ENCODE results near the gene NBPF3.

DNA sequence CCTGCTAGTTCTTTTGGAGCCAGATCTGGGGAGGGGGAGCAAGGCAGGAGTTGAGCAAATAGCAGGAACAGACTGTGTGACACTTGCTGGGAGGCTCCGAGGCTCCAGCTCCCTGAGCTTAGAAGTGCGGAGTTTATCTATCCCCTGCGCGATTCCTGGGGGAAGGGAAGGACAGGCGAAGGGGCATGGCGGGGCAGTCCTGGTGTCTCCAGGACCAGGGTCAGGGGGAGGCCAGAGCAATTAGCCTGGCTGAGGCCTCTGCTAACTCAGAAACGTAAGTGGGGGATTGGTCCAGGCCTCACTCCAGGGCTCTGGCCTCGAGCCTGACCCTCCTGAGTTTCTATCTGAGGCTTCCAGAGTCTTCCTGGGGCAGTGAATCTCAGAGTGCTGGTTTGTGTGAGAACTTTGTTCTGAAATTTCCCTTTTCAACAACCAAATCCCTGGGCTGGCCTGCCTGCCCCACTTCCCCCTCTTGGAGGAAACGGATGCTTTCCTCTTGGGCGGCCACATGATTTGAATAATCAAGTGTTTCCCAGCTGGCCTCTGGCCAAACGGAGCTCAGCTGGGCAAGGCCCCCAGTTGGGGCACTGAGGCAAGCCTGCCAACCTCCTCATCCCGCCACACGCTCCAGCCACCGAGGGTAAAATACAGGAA lies 84.9 kb downstream of the NBPF3 start:
- TF ChIP-seq, protein P1, sequence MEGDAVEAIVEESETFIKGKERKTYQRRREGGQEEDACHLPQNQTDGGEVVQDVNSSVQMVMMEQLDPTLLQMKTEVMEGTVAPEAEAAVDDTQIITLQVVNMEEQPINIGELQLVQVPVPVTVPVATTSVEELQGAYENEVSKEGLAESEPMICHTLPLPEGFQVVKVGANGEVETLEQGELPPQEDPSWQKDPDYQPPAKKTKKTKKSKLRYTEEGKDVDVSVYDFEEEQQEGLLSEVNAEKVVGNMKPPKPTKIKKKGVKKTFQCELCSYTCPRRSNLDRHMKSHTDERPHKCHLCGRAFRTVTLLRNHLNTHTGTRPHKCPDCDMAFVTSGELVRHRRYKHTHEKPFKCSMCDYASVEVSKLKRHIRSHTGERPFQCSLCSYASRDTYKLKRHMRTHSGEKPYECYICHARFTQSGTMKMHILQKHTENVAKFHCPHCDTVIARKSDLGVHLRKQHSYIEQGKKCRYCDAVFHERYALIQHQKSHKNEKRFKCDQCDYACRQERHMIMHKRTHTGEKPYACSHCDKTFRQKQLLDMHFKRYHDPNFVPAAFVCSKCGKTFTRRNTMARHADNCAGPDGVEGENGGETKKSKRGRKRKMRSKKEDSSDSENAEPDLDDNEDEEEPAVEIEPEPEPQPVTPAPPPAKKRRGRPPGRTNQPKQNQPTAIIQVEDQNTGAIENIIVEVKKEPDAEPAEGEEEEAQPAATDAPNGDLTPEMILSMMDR (IDR thresholded peaks at IDR 0.05): no peak
- TF ChIP-seq, protein P2, sequence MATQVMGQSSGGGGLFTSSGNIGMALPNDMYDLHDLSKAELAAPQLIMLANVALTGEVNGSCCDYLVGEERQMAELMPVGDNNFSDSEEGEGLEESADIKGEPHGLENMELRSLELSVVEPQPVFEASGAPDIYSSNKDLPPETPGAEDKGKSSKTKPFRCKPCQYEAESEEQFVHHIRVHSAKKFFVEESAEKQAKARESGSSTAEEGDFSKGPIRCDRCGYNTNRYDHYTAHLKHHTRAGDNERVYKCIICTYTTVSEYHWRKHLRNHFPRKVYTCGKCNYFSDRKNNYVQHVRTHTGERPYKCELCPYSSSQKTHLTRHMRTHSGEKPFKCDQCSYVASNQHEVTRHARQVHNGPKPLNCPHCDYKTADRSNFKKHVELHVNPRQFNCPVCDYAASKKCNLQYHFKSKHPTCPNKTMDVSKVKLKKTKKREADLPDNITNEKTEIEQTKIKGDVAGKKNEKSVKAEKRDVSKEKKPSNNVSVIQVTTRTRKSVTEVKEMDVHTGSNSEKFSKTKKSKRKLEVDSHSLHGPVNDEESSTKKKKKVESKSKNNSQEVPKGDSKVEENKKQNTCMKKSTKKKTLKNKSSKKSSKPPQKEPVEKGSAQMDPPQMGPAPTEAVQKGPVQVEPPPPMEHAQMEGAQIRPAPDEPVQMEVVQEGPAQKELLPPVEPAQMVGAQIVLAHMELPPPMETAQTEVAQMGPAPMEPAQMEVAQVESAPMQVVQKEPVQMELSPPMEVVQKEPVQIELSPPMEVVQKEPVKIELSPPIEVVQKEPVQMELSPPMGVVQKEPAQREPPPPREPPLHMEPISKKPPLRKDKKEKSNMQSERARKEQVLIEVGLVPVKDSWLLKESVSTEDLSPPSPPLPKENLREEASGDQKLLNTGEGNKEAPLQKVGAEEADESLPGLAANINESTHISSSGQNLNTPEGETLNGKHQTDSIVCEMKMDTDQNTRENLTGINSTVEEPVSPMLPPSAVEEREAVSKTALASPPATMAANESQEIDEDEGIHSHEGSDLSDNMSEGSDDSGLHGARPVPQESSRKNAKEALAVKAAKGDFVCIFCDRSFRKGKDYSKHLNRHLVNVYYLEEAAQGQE (IDR thresholded peaks at IDR 0.05): no peak
- TF ChIP-seq, protein P3, sequence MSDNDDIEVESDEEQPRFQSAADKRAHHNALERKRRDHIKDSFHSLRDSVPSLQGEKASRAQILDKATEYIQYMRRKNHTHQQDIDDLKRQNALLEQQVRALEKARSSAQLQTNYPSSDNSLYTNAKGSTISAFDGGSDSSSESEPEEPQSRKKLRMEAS (IDR thresholded peaks at IDR 0.05): no peak
- no peak for TF ChIP-seq CHD4 (IDR thresholded peaks at IDR 0.05; ENCODE audit: borderline replicate concordance)
- TF ChIP-seq, protein P4, sequence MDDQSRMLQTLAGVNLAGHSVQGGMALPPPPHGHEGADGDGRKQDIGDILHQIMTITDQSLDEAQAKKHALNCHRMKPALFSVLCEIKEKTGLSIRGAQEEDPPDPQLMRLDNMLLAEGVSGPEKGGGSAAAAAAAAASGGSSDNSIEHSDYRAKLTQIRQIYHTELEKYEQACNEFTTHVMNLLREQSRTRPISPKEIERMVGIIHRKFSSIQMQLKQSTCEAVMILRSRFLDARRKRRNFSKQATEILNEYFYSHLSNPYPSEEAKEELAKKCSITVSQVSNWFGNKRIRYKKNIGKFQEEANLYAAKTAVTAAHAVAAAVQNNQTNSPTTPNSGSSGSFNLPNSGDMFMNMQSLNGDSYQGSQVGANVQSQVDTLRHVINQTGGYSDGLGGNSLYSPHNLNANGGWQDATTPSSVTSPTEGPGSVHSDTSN (IDR thresholded peaks at IDR 0.05): no peak
- TF ChIP-seq KDM1A (IDR thresholded peaks at IDR 0.05; ENCODE audit: low read depth): no peak
- no peak for TF ChIP-seq CEBPB (IDR thresholded peaks at IDR 0.05)
- no peak for TF ChIP-seq ZFP36 (IDR thresholded peaks at IDR 0.05; ENCODE audit: borderline replicate concordance, partially characterized antibody)

Data from A549 (cell line).